Daoy (cell line): ENCODE results near the gene LRP8. TPM values are rescaled to one million over a fixed set of nuclear protein-coding genes. Genes with fewer than 3 reads are reported as not detected.
A peak's percentile ranks its signal among the peaks of the same experiment; 100 is the strongest.

Experiments
- DNase-seq: peaks from one replicate; pipeline ENCODE4 v3.0.0-alpha.2; 2015; ENCODE audit warnings: low read depth
- total RNA-seq: library from RNA; depleted of rRNA; stranded (reverse); fragments of >200 nt; shearing (Covaris generic); gene quantifications from 2 replicates; pipeline ENCODE4 v1.2.3, GENCODE V29; 2014

Gene LRP8
- total RNA-seq, 1 experiment from 2014 or later, result 28.1 TPM

- no peak for DNase-seq
Observed at GRCh38 chr1:53306168-53306567, 21.7 kb downstream of the LRP8 start.

- DNase-seq, result no peak
Observed at GRCh38 chr1:53305650-53306049, 22.2 kb downstream of the LRP8 start.

GRCh38 chr1:53304527-53304926 lies 23.3 kb downstream of the LRP8 start:
- DNase-seq, result no peak

GRCh38 chr1:53303726-53304515 lies 23.9 kb downstream of the LRP8 start:
- DNase-seq, result peak; percentile 51

- DNase-seq, result no peak
Observed at GRCh38 chr1:53303243-53303642, 24.6 kb downstream of the LRP8 start.

GRCh38 chr1:53299233-53299632 lies 28.6 kb downstream of the LRP8 start:
- no peak for DNase-seq

GRCh38 chr1:53298045-53298637 lies 29.7 kb downstream of the LRP8 start:
- DNase-seq, result no peak

- no peak for DNase-seq
Observed at GRCh38 chr1:53297195-53297594, 30.7 kb downstream of the LRP8 start.

- DNase-seq, result no peak
Observed at GRCh38 chr1:53296117-53296749, 31.6 kb downstream of the LRP8 start.

- DNase-seq, result no peak
Observed at GRCh38 chr1:53295726-53296116, 32.1 kb downstream of the LRP8 start.

GRCh38 chr1:53295295-53295694 lies 32.6 kb downstream of the LRP8 start:
- no peak for DNase-seq

GRCh38 chr1:53294567-53294966 lies 33.3 kb downstream of the LRP8 start:
- DNase-seq, result peak; percentile 77

GRCh38 chr1:53294061-53294460 lies 33.8 kb downstream of the LRP8 start:
- DNase-seq, result no peak

- DNase-seq, result no peak
Observed at GRCh38 chr1:53293123-53293522, 34.7 kb downstream of the LRP8 start.

- no peak for DNase-seq
Observed at GRCh38 chr1:53292690-53293089, 35.2 kb downstream of the LRP8 start.

GRCh38 chr1:53291574-53291973 lies 36.3 kb downstream of the LRP8 start:
- DNase-seq, result no peak

GRCh38 chr1:53288790-53289429 lies 39.0 kb downstream of the LRP8 start:
- no peak for DNase-seq

- no peak for DNase-seq
Observed at GRCh38 chr1:53288002-53288789, 39.7 kb downstream of the LRP8 start.

GRCh38 chr1:53286955-53287354 lies 40.9 kb downstream of the LRP8 start:
- DNase-seq, result no peak

GRCh38 chr1:53285969-53286760 lies 41.7 kb downstream of the LRP8 start:
- DNase-seq, result no peak

GRCh38 chr1:53285546-53285945 lies 42.3 kb downstream of the LRP8 start:
- DNase-seq, result no peak
